CD14-positive monocyte (primary cell): ENCODE measurements around the gene HNRNPCL1. TPM values are rescaled to one million over a fixed set of nuclear protein-coding genes. Genes with fewer than 3 reads are reported as not detected.

ENCODE experiments used
- DNase-seq, 3 donors: peaks; one replicate each; pipeline ENCODE4 v3.0.0-alpha.2; 2011 to 2022
- H2AFZ ChIP-seq: 2 replicates; pipeline ENCODE4 v1.6.0; 2012; ENCODE audit warnings: mild to moderate bottlenecking, low read depth, low read length, inconsistent platforms; ENCODE audit not compliant: insufficient read depth, poor library complexity, severe bottlenecking
- H3K27ac ChIP-seq, 2 donors: 1 replicate in 1 of 2; 2 replicates in 1 of 2; pipeline ENCODE4 v1.5.1; 2012 to 2013; ENCODE audit warnings: low read length in 2 of 2, control low read depth in 1 of 2, inconsistent platforms in 1 of 2, low read depth in 1 of 2, mild to moderate bottlenecking in 1 of 2
- H3K27me3 ChIP-seq, 2 donors: one replicate each; pipeline versions ENCODE4 v1.6.0 to v1.6.1; 2011 to 2013; ENCODE audit warnings: low read length in 2 of 2; ENCODE audit not compliant: control insufficient read depth in 2 of 2, insufficient read depth in 2 of 2
- H3K36me3 ChIP-seq, 2 donors: replicated peaks in 1 of 2; 1 replicate in 1 of 2; 2 replicates in 1 of 2; pipeline versions ENCODE4 v1.5.1 to v1.6.1; 2012 to 2013; ENCODE audit warnings: low read length in 2 of 2, control low read depth in 1 of 2, inconsistent platforms in 1 of 2, mild to moderate bottlenecking in 1 of 2; ENCODE audit not compliant: insufficient read depth in 2 of 2, control insufficient read depth in 1 of 2
- H3K4me1 ChIP-seq, 2 donors: 1 replicate in 1 of 2; 2 replicates in 1 of 2; pipeline versions ENCODE4 v1.5.1 to v1.6.1; 2012 to 2013; ENCODE audit warnings: low read length in 2 of 2, control low read depth in 1 of 2, inconsistent platforms in 1 of 2, mild to moderate bottlenecking in 1 of 2, moderate library complexity in 1 of 2; ENCODE audit not compliant: insufficient read depth in 2 of 2, control insufficient read depth in 1 of 2
- H3K4me2 ChIP-seq: replicated peaks from 2 replicates; pipeline ENCODE3; 2012; ENCODE audit warnings: low read length, moderate library complexity, mild to moderate bottlenecking; ENCODE audit not compliant: poor library complexity, severe bottlenecking; ENCODE audit errors: extremely low read depth
- H3K4me3 ChIP-seq, 3 experiments: fragments of 200-600 bp in 1 of 3; sonication (generic) in 1 of 3; replicated peaks in 1 of 3; 1 replicate in 2 of 3; 2 replicates in 1 of 3; pipeline ENCODE4 v1.5.1; 2011 to 2013; ENCODE audit warnings: low read length in 3 of 3, mild to moderate bottlenecking in 3 of 3, control low read depth in 2 of 3, low read depth in 2 of 3, inconsistent platforms in 1 of 3, moderate library complexity in 1 of 3
- H3K79me2 ChIP-seq: 2 replicates; pipeline ENCODE4 v1.6.0; 2012; ENCODE audit warnings: mild to moderate bottlenecking, control low read depth, inconsistent platforms, low read length, moderate library complexity; ENCODE audit not compliant: insufficient read depth
- H3K9ac ChIP-seq: 2 replicates; pipeline ENCODE4 v1.6.0; 2017; ENCODE audit warnings: low read length, mild to moderate bottlenecking; ENCODE audit not compliant: insufficient read depth, poor library complexity, severe bottlenecking
- H3K9me3 ChIP-seq, 2 donors: replicated peaks in 1 of 2; 1 replicate in 1 of 2; 2 replicates in 1 of 2; pipeline versions ENCODE4 v1.5.1 to v1.6.1; 2012 to 2013; ENCODE audit warnings: low read length in 2 of 2, control low read depth in 1 of 2; ENCODE audit not compliant: control insufficient read depth in 1 of 2, insufficient read depth in 1 of 2
- H4K20me1 ChIP-seq: 2 replicates; pipeline ENCODE4 v1.6.0; 2012; ENCODE audit warnings: mild to moderate bottlenecking, low read length, control low read depth, moderate library complexity; ENCODE audit not compliant: insufficient read depth
- H3K27ac Mint-ChIP-seq, 7 donors: one replicate each; pipeline ENCODE4 v1.8.0; 2020; ENCODE audit warnings: mild to moderate bottlenecking in 7 of 7, mixed read lengths in 7 of 7, moderate library complexity in 6 of 7, inconsistent platforms in 2 of 7
- H3K27me3 Mint-ChIP-seq, 3 donors: one replicate each; pipeline ENCODE4 v1.8.0; 2021 to 2022; ENCODE audit warnings: low read depth in 3 of 3, mild to moderate bottlenecking in 3 of 3, mixed read lengths in 3 of 3, moderate library complexity in 3 of 3, inconsistent platforms in 1 of 3
- H3K36me3 Mint-ChIP-seq, 2 donors: one replicate each; pipeline ENCODE4 v1.8.0; 2020; ENCODE audit warnings: mixed read lengths in 2 of 2, inconsistent platforms in 1 of 2, mild to moderate bottlenecking in 1 of 2
- H3K4me1 Mint-ChIP-seq: one replicate; pipeline ENCODE4 v1.8.0; 2020; ENCODE audit warnings: mild to moderate bottlenecking, mixed read lengths
- H3K4me3 Mint-ChIP-seq, 2 donors: one replicate each; pipeline ENCODE4 v1.8.0; 2020; ENCODE audit warnings: mild to moderate bottlenecking in 2 of 2, mixed read lengths in 2 of 2, moderate library complexity in 1 of 2
- H3K9me3 Mint-ChIP-seq, 7 donors: one replicate each; pipeline ENCODE4 v1.8.0; 2020 to 2022; ENCODE audit warnings: mixed read lengths in 7 of 7, mild to moderate bottlenecking in 6 of 7, moderate library complexity in 6 of 7, inconsistent platforms in 2 of 7
- CTCF ChIP-seq: fragments of 200-600 bp; IDR thresholded peaks from one replicate; pipeline ENCODE4 v1.8.0; 2022; ENCODE audit warnings: antibody characterized with exemption, mild to moderate bottlenecking
- WGBS: methylation state at CpG from one replicate; pipeline ENCODE4 v1.1.5; 2013; ENCODE audit warnings: missing lambda C conversion rate; ENCODE audit not compliant: insufficient coverage; 5-methylcytosine and 5-hydroxymethylcytosine counted together
- intact Hi-C, 2 donors: fragments of 100-400 bp; cut with micrococcal nuclease; formaldehyde crosslinking; loops; one replicate each; pipeline versions ENCODE4 v1.15.0 to v1.15.1; 2023
- polyA plus RNA-seq, 3 donors: library from polyadenylated mRNA; depleted of rRNA in 1 of 3; unstranded in 2 of 3; stranded (reverse) in 1 of 3; fragments of 300-500 nt in 2 of 3; fragments of >200 nt in 1 of 3; fragmentation: Illumina TruSeq in 2 of 3; gene quantifications; 1 replicate in 2 of 3; 2 replicates in 1 of 3; pipeline ENCODE4 v1.2.3, GENCODE V29; 2012 to 2021

The HNRNPCL1 gene
- polyA plus RNA-seq, 3 donors = not detected

DNA sequence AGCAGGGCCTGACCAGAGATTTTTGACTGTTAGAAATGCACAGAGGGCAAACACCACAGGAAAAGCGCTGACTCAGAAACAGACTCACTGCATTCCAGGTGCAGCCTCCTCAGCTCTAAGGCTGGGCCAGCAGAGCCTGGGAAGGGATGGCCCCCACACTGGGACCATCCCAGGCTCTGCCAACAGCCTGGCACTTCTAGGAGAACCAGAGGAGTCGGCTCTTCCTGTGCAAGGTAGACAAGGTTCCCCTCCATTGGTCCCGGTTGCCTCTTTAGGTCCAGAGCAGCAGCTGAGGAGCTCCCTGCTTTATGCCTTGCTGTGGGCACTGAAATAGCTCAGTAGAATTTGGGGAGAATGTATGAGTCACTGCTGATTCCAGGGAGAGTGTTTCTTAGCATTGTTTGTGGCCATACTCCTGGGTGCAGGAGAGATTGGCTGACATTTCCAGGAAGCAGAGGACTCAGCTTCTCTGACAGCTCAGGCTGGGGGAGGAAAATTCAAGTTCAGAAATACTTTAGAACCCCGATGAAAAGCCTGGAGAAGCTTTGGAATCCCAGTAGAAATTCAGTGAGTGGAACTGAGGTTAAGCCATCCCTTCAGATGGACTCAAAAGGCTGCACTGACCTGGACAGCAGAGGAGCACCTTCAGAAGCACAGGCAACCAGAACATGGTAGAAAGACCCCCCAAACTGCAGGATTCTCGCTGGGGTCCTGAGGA is 37.7 kb downstream of the HNRNPCL1 start:
- no peak overlapping the region for H3K27ac ChIP-seq
- WGBS = 94% methylated on average over 5 of the region's 5 CpGs

GRCh38 chr1:12809933-12810332 is 38.6 kb downstream of the HNRNPCL1 start:
- Histone ChIP-seq H3K9ac (no peak overlapping the region), H3K4me3 (no peak overlapping the region), H3K36me3 (no peaks in the 10 kb centered on the region), H2AFZ (no peak overlapping the region), H3K4me2 (no peak overlapping the region), H3K79me2 (no peaks in the 10 kb centered on the region), H3K4me1 (no peaks in the 10 kb centered on the region), H3K27me3 (no peaks in the 10 kb centered on the region), H3K27ac (no peak overlapping the region), H3K9me3 (no peaks in the 10 kb centered on the region), H4K20me1 (no peaks in the 10 kb centered on the region)
- no peak overlapping the region for H3K4me3 Mint-ChIP-seq
- H3K4me1 Mint-ChIP-seq = no peaks in the 10 kb centered on the region
- peaks cover 0 to 7% (median 0%) of the 10 kb centered on the region in 3 donors for H3K27me3 Mint-ChIP-seq
- WGBS = 100% methylated on average over 1 of the region's 1 CpG
- TF ChIP-seq CTCF = no peak
- intact Hi-C loops = no loop called here
- no peak overlapping the region for H3K27ac Mint-ChIP-seq
- no peak for DNase-seq
- no peaks in the 10 kb centered on the region for H3K36me3 Mint-ChIP-seq
- H3K9me3 Mint-ChIP-seq = peaks cover 0 to 11% (median 0%) of the 10 kb centered on the region in 7 donors

More for the DNA sequence above, 37.7 kb downstream of the HNRNPCL1 start:
- H3K9me3 Mint-ChIP-seq = peaks cover 0 to 7% (median 2%) of the 10 kb centered on the region in 7 donors
- no peak for DNase-seq
- H3K9me3 ChIP-seq = no peaks in the 10 kb centered on the region
- no peak overlapping the region for H3K9ac ChIP-seq
- no peaks in the 10 kb centered on the region for H3K4me1 Mint-ChIP-seq
- H3K4me1 ChIP-seq = no peaks in the 10 kb centered on the region
- intact Hi-C loops = no loop called here
- H3K27me3 Mint-ChIP-seq = peaks cover 0 to 5% (median 3%) of the 10 kb centered on the region in 3 donors
- H3K4me2 ChIP-seq = no peak overlapping the region
- no peaks in the 10 kb centered on the region for H3K79me2 ChIP-seq
- no peak for TF ChIP-seq CTCF
- H3K27ac Mint-ChIP-seq = no peak overlapping the region
- no peak overlapping the region for H2AFZ ChIP-seq
- H3K4me3 Mint-ChIP-seq = no peak overlapping the region
- H4K20me1 ChIP-seq = no peaks in the 10 kb centered on the region
- no peak overlapping the region for H3K4me3 ChIP-seq
- no peaks in the 10 kb centered on the region for H3K36me3 Mint-ChIP-seq
- H3K36me3 ChIP-seq = no peaks in the 10 kb centered on the region
- no peaks in the 10 kb centered on the region for H3K27me3 ChIP-seq
